Neural cell (in vitro differentiated cells): ENCODE measurements around the gene NEURL2. TPM values are rescaled to one million over a fixed set of nuclear protein-coding genes. Genes with fewer than 3 reads are reported as not detected.

Source experiments
- H2AFZ ChIP-seq: fragments of 200-600, 300-800 bp; sonication (generic), shearing (Covaris generic); 2 replicates; pipeline ENCODE4 v1.6.0; 2014; ENCODE audit warnings: low read depth, mild to moderate bottlenecking, antibody characterized with exemption, low read length, moderate library complexity
- H3F3A ChIP-seq: fragments of 200-600 bp; shearing (Covaris generic); 2 replicates; pipeline ENCODE4 v1.6.1; 2016; ENCODE audit warnings: mild to moderate bottlenecking, moderate library complexity, mixed read lengths, antibody characterized with exemption, low read length; ENCODE audit not compliant: insufficient read depth, poor library complexity, severe bottlenecking
- H3K27ac ChIP-seq: fragments of 200-600, 300-800 bp; sonication (generic), shearing (Covaris generic); 2 replicates; pipeline ENCODE4 v1.5.1; 2014; ENCODE audit warnings: mild to moderate bottlenecking, low read length, moderate library complexity
- H3K27me3 ChIP-seq: fragments of 300-800, 200-600 bp; sonication (generic), shearing (Covaris generic); 2 replicates; pipeline ENCODE4 v1.6.0; 2014; ENCODE audit warnings: mild to moderate bottlenecking, low read depth, low read length, moderate library complexity; ENCODE audit not compliant: insufficient read depth
- H3K36me3 ChIP-seq: fragments of 300-800, 200-600 bp; sonication (generic), shearing (Covaris generic); 2 replicates; pipeline ENCODE4 v1.5.1; 2014; ENCODE audit warnings: mild to moderate bottlenecking, antibody characterized with exemption, low read length, moderate library complexity; ENCODE audit not compliant: insufficient read depth
- H3K4me2 ChIP-seq: fragments of 300-800, 200-600 bp; sonication (generic), shearing (Covaris generic); 2 replicates; pipeline ENCODE4 v1.6.0; 2014; ENCODE audit warnings: mild to moderate bottlenecking, low read length
- H3K4me3 ChIP-seq: fragments of 300-800, 200-600 bp; sonication (generic), shearing (Covaris generic); 2 replicates; pipeline ENCODE4 v1.5.1; 2014; ENCODE audit warnings: mild to moderate bottlenecking, low read length, moderate library complexity
- H3K79me2 ChIP-seq: fragments of 200-600 bp; shearing (Covaris generic); replicated peaks from 2 replicates; pipeline ENCODE4 v1.6.0; 2014; ENCODE audit warnings: mild to moderate bottlenecking, low read length, moderate library complexity; ENCODE audit not compliant: insufficient read depth
- H3K9ac ChIP-seq: fragments of 300-800, 200-600 bp; sonication (generic), shearing (Covaris generic); 2 replicates; pipeline ENCODE4 v1.6.1; 2016; ENCODE audit warnings: mild to moderate bottlenecking, low read length, mixed read lengths
- H3K9me2 ChIP-seq: fragments of 200-600 bp; shearing (Covaris generic); 2 replicates; pipeline ENCODE4 v1.6.1; 2016; ENCODE audit warnings: mild to moderate bottlenecking, low read length, mixed read lengths; ENCODE audit not compliant: insufficient read depth
- H3K9me3 ChIP-seq: fragments of 200-600, 300-800 bp; sonication (generic), shearing (Covaris generic); 2 replicates; pipeline ENCODE4 v1.6.1; 2016; ENCODE audit warnings: mild to moderate bottlenecking, mixed run types, low read length, moderate library complexity, mixed read lengths
- H4K20me1 ChIP-seq: fragments of 200-600 bp; shearing (Covaris generic); 2 replicates; pipeline ENCODE4 v1.6.1; 2016; ENCODE audit warnings: mild to moderate bottlenecking, mixed run types; ENCODE audit not compliant: insufficient read depth
- CTCF ChIP-seq: fragments of 450-650 bp; IDR thresholded peaks from 2 replicates; pipeline ENCODE4 v1.5.1; 2014; ENCODE audit warnings: antibody characterized with exemption, mild to moderate bottlenecking, moderate library complexity; ENCODE audit not compliant: poor library complexity, severe bottlenecking
- EP300 ChIP-seq: fragments of 450-650 bp; conservative IDR thresholded peaks from 2 replicates; pipeline ENCODE4 v1.6.1; 2014; ENCODE audit warnings: antibody characterized with exemption, mild to moderate bottlenecking, moderate library complexity; ENCODE audit not compliant: poor library complexity, severe bottlenecking
- EZH2 ChIP-seq: fragments of 200-600, 300-800 bp; shearing (Covaris generic), sonication (generic); IDR thresholded peaks from 2 replicates; pipeline ENCODE4 v1.6.1; 2014; ENCODE audit warnings: antibody characterized with exemption, low read length, borderline replicate concordance, mild to moderate bottlenecking; ENCODE audit not compliant: insufficient read depth, poor library complexity, severe bottlenecking
- MXI1 ChIP-seq: fragments of 450-650 bp; conservative IDR thresholded peaks from 2 replicates; pipeline ENCODE4 v1.6.1; 2014; ENCODE audit warnings: antibody characterized with exemption, mild to moderate bottlenecking; ENCODE audit not compliant: poor library complexity, severe bottlenecking
- POLR2AphosphoS5 ChIP-seq: IDR thresholded peaks from 2 replicates; pipeline ENCODE4 v1.6.1; 2012
- RAD21 ChIP-seq: fragments of 450-650 bp; conservative IDR thresholded peaks from 2 replicates; pipeline ENCODE4 v1.6.1; 2014; ENCODE audit warnings: antibody characterized with exemption, mild to moderate bottlenecking, moderate library complexity
- SMC3 ChIP-seq: fragments of 450-650 bp; conservative IDR thresholded peaks from 2 replicates; pipeline ENCODE4 v1.6.1; 2014; ENCODE audit warnings: antibody characterized with exemption, mild to moderate bottlenecking, moderate library complexity; ENCODE audit not compliant: poor library complexity
- TAF1 ChIP-seq: IDR thresholded peaks from 2 replicates; pipeline ENCODE4 v1.6.1; 2012; ENCODE audit warnings: low read depth
- polyA plus RNA-seq: library from polyadenylated mRNA; depleted of rRNA; stranded (reverse); fragments of >200 nt; gene quantifications from 2 replicates; pipeline ENCODE4 v1.2.3, GENCODE V29; 2014
- TF ChIP-seq, protein P1 (sequence below): IDR thresholded peaks from 2 replicates; pipeline ENCODE4 v1.6.1; 2012; ENCODE audit warnings: borderline replicate concordance

NEURL2 gene
- polyA plus RNA-seq, 1 donor from 2014 or later = 5.0 TPM

DNA sequence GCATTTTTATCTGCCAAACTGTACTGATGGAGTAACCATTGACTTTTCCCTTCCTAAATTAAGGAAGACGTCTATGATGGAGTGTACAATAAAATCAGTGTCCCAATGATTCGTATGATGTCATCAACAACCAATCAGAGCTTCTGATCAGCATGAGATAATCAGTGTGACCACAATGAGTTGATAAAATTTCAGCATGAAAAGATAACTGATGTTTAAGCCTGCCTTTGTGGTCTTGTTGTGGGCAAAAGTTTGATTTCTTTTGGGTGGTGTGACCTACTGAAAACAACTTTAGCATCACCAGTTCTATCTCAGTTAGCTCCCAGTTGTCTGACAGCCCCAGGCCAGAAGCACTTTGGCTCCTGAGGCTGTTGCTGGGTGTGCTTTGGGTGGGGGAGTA, 46.8 kb upstream of the NEURL2 start:
- H3K9me3 ChIP-seq = no peaks in the 10 kb centered on the region
- H3K4me3 ChIP-seq = no peak overlapping the region
- no peaks in the 10 kb centered on the region for H3K27me3 ChIP-seq
- no peaks in the 10 kb centered on the region for H3K36me3 ChIP-seq
- H3K4me2 ChIP-seq = no peak overlapping the region
- no peaks in the 10 kb centered on the region for H3F3A ChIP-seq
- H4K20me1 ChIP-seq = no peaks in the 10 kb centered on the region
- H3K27ac ChIP-seq = no peak overlapping the region
- H3K79me2 ChIP-seq = peaks cover 21% of the 10 kb centered on the region
- no peak overlapping the region for H3K9ac ChIP-seq
- no peak overlapping the region for H2AFZ ChIP-seq
- no peaks in the 10 kb centered on the region for H3K9me2 ChIP-seq
- no peak for TF ChIP-seq SMC3
- TF ChIP-seq POLR2AphosphoS5 = no peak
- TF ChIP-seq, protein P1, sequence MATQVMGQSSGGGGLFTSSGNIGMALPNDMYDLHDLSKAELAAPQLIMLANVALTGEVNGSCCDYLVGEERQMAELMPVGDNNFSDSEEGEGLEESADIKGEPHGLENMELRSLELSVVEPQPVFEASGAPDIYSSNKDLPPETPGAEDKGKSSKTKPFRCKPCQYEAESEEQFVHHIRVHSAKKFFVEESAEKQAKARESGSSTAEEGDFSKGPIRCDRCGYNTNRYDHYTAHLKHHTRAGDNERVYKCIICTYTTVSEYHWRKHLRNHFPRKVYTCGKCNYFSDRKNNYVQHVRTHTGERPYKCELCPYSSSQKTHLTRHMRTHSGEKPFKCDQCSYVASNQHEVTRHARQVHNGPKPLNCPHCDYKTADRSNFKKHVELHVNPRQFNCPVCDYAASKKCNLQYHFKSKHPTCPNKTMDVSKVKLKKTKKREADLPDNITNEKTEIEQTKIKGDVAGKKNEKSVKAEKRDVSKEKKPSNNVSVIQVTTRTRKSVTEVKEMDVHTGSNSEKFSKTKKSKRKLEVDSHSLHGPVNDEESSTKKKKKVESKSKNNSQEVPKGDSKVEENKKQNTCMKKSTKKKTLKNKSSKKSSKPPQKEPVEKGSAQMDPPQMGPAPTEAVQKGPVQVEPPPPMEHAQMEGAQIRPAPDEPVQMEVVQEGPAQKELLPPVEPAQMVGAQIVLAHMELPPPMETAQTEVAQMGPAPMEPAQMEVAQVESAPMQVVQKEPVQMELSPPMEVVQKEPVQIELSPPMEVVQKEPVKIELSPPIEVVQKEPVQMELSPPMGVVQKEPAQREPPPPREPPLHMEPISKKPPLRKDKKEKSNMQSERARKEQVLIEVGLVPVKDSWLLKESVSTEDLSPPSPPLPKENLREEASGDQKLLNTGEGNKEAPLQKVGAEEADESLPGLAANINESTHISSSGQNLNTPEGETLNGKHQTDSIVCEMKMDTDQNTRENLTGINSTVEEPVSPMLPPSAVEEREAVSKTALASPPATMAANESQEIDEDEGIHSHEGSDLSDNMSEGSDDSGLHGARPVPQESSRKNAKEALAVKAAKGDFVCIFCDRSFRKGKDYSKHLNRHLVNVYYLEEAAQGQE = no peak
- no peak for TF ChIP-seq MXI1
- no peak for TF ChIP-seq RAD21
- no peak for TF ChIP-seq EZH2
- no peak for TF ChIP-seq TAF1
- TF ChIP-seq EP300 = no peak
- no peak for TF ChIP-seq CTCF

GRCh38 chr20:45935416-45936046, 44.5 kb upstream of the NEURL2 start:
- Histone ChIP-seq H3K9me3 (no peaks in the 10 kb centered on the region), H3K9me2 (no peaks in the 10 kb centered on the region), H3K9ac (peak overlapping the region; percentile 74), H3K27me3 (no peaks in the 10 kb centered on the region), H3K27ac (peak overlapping the region; percentile 66), H3F3A (no peaks in the 10 kb centered on the region), H3K36me3 (no peaks in the 10 kb centered on the region), H3K4me3 (peak overlapping the region; percentile 74), H3K4me2 (peak overlapping the region; percentile 100), H3K79me2 (peaks cover 21% of the 10 kb centered on the region), H2AFZ (peak overlapping the region; percentile 56), H4K20me1 (no peaks in the 10 kb centered on the region)
- TF ChIP-seq SMC3 (peak; percentile 38), MXI1 (peak; percentile 89), EP300 (no peak)
